Right atrium auricular region (tissue), 2 donors: ENCODE data around the gene UPK3BL2. TPM values are rescaled to one million over a fixed set of nuclear protein-coding genes. Genes with fewer than 3 reads are reported as not detected.
A peak's percentile ranks its signal among the peaks of the same experiment; 100 is the strongest.
"Not testable (repeated sequence)": the region's sequence is repeated elsewhere in the genome, so short reads cannot be mapped to it uniquely, and the experiment has no call there.

ENCODE experiments used
- DNase-seq: peaks from one replicate; pipeline ENCODE4 v3.0.0-alpha.2; 2019; ENCODE audit warnings: low spot score
- H3K27ac ChIP-seq, 2 donors: fragments of 200-600 bp; sonication (generic); 1 replicate in 1 of 2; 2 replicates in 1 of 2; pipeline ENCODE4 v1.5.1; 2016 to 2019
- H3K27me3 ChIP-seq, 2 donors: fragments of 200-600 bp; sonication (generic); one replicate each; pipeline versions ENCODE4 v1.5.1 to v1.6.0; 2017 to 2019
- H3K36me3 ChIP-seq: fragments of 200-600 bp; sonication (generic); one replicate; pipeline ENCODE4 v1.5.1; 2016
- H3K4me1 ChIP-seq, 2 donors: fragments of 200-600 bp; sonication (generic); one replicate each; pipeline versions ENCODE4 v1.5.1 to v1.6.0; 2017 to 2019
- H3K4me3 ChIP-seq, 2 donors: fragments of 200-600 bp; sonication (generic); 1 replicate in 1 of 2; 2 replicates in 1 of 2; pipeline ENCODE4 v1.5.1; 2017 to 2019; ENCODE audit warnings: mild to moderate bottlenecking in 1 of 2, moderate library complexity in 1 of 2
- H3K9me3 ChIP-seq, 2 donors: fragments of 200-600 bp; sonication (generic); one replicate each; pipeline ENCODE4 v1.5.1; 2019
- total RNA-seq, 2 donors: library from RNA; depleted of rRNA; stranded (reverse); fragments of >200 nt; gene quantifications; one replicate each; pipeline ENCODE4 v1.1.0, GENCODE V29; 2016

Gene UPK3BL2
- total RNA-seq, 2 donors from 2014 or later, result 0.83 to 0.89 TPM

GRCh38 chr7:102546353-102546752 is 2.9 kb upstream of the UPK3BL2 start:
- not testable (repeated sequence) for H3K9me3 ChIP-seq, H3K4me3 ChIP-seq, DNase-seq, H3K4me1 ChIP-seq, H3K27me3 ChIP-seq, H3K27ac ChIP-seq, H3K36me3 ChIP-seq

GRCh38 chr7:102545288-102545687 is 1.8 kb upstream of the UPK3BL2 start:
- DNase-seq, H3K4me1 ChIP-seq, H3K27me3 ChIP-seq, H3K36me3 ChIP-seq, H3K27ac ChIP-seq, H3K4me3 ChIP-seq, H3K9me3 ChIP-seq: not testable (repeated sequence)

- not testable (repeated sequence) for H3K27me3 ChIP-seq, H3K36me3 ChIP-seq, H3K4me3 ChIP-seq, DNase-seq, H3K4me1 ChIP-seq, H3K27ac ChIP-seq, H3K9me3 ChIP-seq
These were observed 876 bp upstream of the UPK3BL2 start for GRCh38 chr7:102544372-102544771.

GRCh38 chr7:102542771-102543170 is 725 bp downstream of the UPK3BL2 start:
- H3K27me3 ChIP-seq, H3K4me1 ChIP-seq, H3K36me3 ChIP-seq, H3K27ac ChIP-seq, H3K4me3 ChIP-seq, H3K9me3 ChIP-seq, DNase-seq: not testable (repeated sequence)

- not testable (repeated sequence) for H3K9me3 ChIP-seq, H3K4me1 ChIP-seq, DNase-seq, H3K27me3 ChIP-seq, H3K4me3 ChIP-seq, H3K36me3 ChIP-seq, H3K27ac ChIP-seq
These were observed 1.4 kb downstream of the UPK3BL2 start for GRCh38 chr7:102542083-102542482.

- H3K4me1 ChIP-seq, H3K27me3 ChIP-seq, H3K36me3 ChIP-seq, H3K27ac ChIP-seq, H3K9me3 ChIP-seq, DNase-seq, H3K4me3 ChIP-seq: not testable (repeated sequence)
These were observed 2.9 kb downstream of the UPK3BL2 start for GRCh38 chr7:102540604-102541003.

- H3K36me3 ChIP-seq, DNase-seq, H3K27me3 ChIP-seq: not testable (repeated sequence)
These were observed 8.4 kb downstream of the UPK3BL2 start for GRCh38 chr7:102535062-102535615.

GRCh38 chr7:102532127-102532526 is 11.4 kb downstream of the UPK3BL2 start:
- not testable (repeated sequence) for H3K9me3 ChIP-seq, H3K27ac ChIP-seq, H3K4me3 ChIP-seq, H3K36me3 ChIP-seq, H3K4me1 ChIP-seq, DNase-seq, H3K27me3 ChIP-seq

More at GRCh38 chr7:102535062-102535615, 8.4 kb downstream of the UPK3BL2 start:
- not testable (repeated sequence) for H3K27ac ChIP-seq, H3K4me3 ChIP-seq, H3K4me1 ChIP-seq, H3K9me3 ChIP-seq

GRCh38 chr7:102531583-102531982 is 11.9 kb downstream of the UPK3BL2 start:
- H3K36me3 ChIP-seq, H3K4me3 ChIP-seq, H3K27me3 ChIP-seq, H3K9me3 ChIP-seq, H3K27ac ChIP-seq, DNase-seq, H3K4me1 ChIP-seq: not testable (repeated sequence)

GRCh38 chr7:102527822-102528793 is 15.4 kb downstream of the UPK3BL2 start:
- not testable (repeated sequence) for H3K27ac ChIP-seq, H3K27me3 ChIP-seq, H3K36me3 ChIP-seq, H3K4me1 ChIP-seq, H3K9me3 ChIP-seq, H3K4me3 ChIP-seq, DNase-seq

GRCh38 chr7:102527182-102527581 is 16.3 kb downstream of the UPK3BL2 start:
- H3K27me3 ChIP-seq, H3K9me3 ChIP-seq, H3K27ac ChIP-seq, DNase-seq, H3K4me3 ChIP-seq, H3K4me1 ChIP-seq, H3K36me3 ChIP-seq: not testable (repeated sequence)

GRCh38 chr7:102524803-102525202 is 18.7 kb downstream of the UPK3BL2 start:
- not testable (repeated sequence) for H3K9me3 ChIP-seq, H3K27ac ChIP-seq, H3K4me1 ChIP-seq, H3K36me3 ChIP-seq, H3K4me3 ChIP-seq, DNase-seq, H3K27me3 ChIP-seq

- not testable (repeated sequence) for H3K36me3 ChIP-seq, H3K4me1 ChIP-seq, H3K4me3 ChIP-seq, H3K9me3 ChIP-seq, H3K27ac ChIP-seq, H3K27me3 ChIP-seq, DNase-seq
These were observed 22.7 kb downstream of the UPK3BL2 start for GRCh38 chr7:102520797-102521196.

GRCh38 chr7:102517550-102518147 is 25.8 kb downstream of the UPK3BL2 start, which contains the start of gene RASA4B:
RASA4B (minus strand) TSS chr7:102517777; CDS start chr7:102517710, 67 bp downstream.
- H3K9me3 ChIP-seq, H3K36me3 ChIP-seq, H3K4me1 ChIP-seq, H3K27me3 ChIP-seq, H3K27ac ChIP-seq: not testable (repeated sequence)
- H3K4me3 ChIP-seq, result peak within 1 kb of the TSS; percentile 19 to 38
- peak; percentile 36 for DNase-seq

- DNase-seq, H3K27ac ChIP-seq, H3K9me3 ChIP-seq, H3K4me3 ChIP-seq, H3K4me1 ChIP-seq, H3K36me3 ChIP-seq, H3K27me3 ChIP-seq: not testable (repeated sequence)
These were observed 26.5 kb downstream of the UPK3BL2 start for GRCh38 chr7:102516951-102517350.
